GM12892 (cell line): ENCODE data around the gene PLG.

Source experiments
- POLR2A ChIP-seq: IDR thresholded peaks from 2 replicates; pipeline ENCODE4 v1.6.1; 2011; ENCODE audit warnings: low read depth, low read length, control low read depth
- POLR2AphosphoS5 ChIP-seq: IDR thresholded peaks from 2 replicates; pipeline ENCODE4 v1.6.1; 2011; ENCODE audit warnings: low read depth, low read length, control low read depth
- TAF1 ChIP-seq: IDR thresholded peaks from 2 replicates; pipeline ENCODE4 v1.6.1; 2011; ENCODE audit warnings: low read depth, mild to moderate bottlenecking, control low read depth, low read length, borderline replicate concordance

DNA sequence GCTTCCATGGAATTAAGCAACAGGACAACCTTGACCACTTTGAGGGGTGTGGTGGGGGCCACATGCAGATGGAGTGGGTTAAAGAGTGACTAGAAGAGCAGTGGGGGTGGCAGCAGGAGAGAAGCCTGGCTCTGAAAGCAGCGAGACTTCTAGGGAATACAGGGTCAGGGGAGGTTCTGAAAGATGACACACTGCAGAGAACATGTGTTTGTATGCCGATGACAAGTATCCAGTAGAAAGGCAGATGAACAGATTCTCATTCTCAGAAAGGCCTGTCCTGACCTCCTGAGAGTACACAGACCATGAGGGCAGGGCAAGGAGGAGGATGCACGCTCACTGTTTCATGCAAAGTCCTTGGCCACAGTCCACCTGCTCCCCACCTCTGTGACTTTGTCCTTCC, 40.8 kb upstream of the PLG start:
- no peak for TF ChIP-seq POLR2A
- no peak for TF ChIP-seq POLR2AphosphoS5
- TF ChIP-seq TAF1 = no peak
